GM21619 (cell line): ENCODE measurements around the gene KRTAP10-11.
"Not testable (repeated sequence)": the region's sequence is repeated elsewhere in the genome, so short reads cannot be mapped to it uniquely, and the experiment has no call there.

ENCODE experiments used
- ATAC-seq: cut with Tn5 transposase; IDR thresholded peaks from one replicate; pipeline ENCODE4 v1.9.1; 2021; ENCODE audit not compliant: unreplicated experiment

KRTAP10-11 gene

DNA sequence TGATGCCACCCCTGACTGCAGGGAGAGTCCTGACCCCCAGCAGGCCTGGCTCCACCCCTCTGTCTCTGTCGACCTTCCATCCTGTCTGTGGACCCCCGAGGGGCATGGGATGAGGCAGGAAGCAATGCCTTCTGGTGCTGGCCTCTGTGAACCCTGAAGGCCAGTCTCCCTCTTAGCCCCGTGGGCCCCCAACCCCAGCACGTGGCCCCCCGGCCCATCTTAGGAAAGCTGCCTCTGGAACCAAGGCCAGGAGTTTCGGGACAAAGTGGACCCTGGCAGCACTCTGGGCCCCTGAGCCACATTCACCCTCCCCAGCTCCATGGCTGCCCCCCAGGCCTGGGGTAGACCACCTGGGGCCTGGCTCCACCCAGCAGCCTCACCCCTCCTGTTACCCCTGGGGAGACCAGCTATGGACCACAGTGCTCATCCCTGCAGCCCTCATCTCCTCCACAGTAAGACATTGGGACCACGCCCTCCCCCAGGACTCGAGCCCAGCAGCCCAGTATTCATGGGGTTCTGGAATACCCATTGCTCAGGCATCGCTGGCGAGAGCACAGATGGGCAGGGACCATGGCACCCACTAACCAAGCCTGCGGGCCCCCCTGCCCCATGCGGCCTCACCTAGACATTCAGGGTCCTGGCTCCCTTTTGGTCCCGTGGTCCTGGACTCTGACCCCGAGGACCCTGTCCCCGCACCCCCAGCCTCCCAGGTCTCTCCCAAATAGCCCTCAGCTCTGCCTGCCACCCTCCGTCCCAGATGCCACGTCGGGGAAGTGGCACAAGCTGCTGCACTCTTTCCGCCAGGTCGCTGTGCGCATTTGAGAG lies 7.5 kb upstream of the KRTAP10-11 start:
- ATAC-seq, result not testable (repeated sequence)

DNA sequence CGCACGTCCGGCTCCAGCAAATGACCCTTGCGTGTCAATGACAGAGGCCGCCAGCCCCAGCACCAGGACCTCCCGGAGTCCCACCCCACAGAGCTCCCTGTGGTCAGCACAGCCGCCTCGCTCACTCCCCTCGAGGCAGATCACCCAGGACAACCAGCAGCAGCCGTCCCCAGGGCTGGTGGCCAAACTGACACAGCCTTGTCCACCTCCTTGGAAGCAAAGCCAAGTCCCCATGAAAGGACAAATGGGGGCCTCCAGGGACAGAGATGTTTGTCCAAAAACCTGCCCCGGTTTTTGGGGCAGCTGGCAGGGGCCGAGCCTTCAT lies 6.9 kb upstream of the KRTAP10-11 start:
- no peak for ATAC-seq

DNA sequence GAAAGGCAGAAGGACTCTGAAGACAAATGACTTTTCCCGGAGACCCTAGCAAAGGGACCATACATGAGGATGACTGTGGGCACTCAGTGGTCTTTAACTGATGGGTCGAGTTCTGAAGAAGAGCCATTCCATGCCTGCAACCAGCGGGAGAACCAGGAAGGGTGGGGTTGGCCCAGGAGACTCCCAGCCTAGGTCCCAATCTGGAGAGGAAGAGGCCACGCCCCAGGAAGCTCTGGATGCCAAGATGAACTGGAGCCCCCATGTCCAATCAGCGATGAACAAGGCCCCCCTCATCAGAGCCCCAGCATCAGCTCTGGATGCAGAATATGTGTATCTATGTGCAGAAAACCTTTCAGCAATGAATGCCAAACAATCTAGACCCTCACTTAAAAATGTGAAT lies 5.5 kb upstream of the KRTAP10-11 start:
- no peak for ATAC-seq

DNA sequence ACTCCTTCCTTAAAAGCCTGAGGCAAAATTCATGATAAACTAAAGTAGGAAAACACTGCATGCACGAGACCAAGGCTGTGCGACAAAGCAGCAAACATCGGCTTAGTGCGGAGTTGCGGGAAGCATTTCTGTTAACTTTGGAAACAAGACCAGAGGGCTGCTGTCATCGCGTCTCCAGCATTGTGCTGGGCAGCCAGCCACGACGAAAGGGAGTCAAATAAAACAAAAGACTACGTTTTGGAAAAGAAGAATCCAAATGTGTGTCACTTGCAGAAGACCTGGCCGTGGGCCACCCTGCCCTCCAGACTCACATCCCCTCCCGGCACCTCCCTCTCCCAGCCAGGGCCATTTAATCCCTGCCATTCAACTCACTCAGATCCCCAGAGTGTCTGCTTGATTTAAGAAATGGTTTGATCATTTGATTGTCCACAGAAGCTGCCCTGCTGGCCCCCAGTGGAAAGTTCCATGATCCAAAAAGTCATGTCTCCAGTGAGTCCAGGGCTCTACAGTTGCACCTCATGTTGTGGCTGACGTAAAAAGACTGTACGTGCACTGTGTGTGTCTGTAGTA lies 2.4 kb upstream of the KRTAP10-11 start:
- ATAC-seq, result no peak

DNA sequence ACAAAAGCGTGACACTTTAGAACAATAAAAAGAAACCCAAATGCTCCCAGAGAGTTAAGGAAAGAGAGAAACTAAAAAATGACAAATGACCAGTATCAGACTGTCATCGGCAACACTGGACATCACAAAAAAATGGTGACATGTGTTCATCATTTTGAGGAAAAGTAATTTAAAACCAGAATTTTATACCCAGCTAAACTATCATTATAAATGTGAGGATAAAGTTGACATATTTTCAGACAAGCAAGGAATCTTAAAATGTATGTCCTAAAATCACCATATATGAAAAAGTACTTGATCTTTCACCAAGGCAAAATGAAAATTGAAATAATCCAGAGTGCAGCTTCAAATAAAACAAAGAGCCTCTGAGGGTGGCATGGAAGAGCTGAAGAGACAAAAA lies 1.3 kb upstream of the KRTAP10-11 start:
- no peak for ATAC-seq

DNA sequence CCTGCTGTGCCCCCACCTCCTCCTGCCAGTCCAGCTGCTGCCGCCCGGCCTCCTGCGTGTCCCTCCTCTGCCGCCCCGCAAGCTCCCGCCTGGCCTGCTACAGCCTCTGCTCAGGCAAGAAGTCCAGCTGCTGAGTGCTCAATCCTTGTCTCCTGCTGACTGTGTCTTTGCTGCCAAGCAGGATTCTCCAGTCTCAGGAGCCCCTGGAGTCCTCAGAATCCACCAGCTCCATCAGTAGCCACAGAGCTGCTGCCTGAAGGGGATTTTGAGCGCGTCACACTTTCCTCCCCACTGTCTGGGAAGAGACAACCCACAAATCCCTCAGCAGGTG lies 973 bp downstream of the KRTAP10-11 start:
- ATAC-seq, result no peak

DNA sequence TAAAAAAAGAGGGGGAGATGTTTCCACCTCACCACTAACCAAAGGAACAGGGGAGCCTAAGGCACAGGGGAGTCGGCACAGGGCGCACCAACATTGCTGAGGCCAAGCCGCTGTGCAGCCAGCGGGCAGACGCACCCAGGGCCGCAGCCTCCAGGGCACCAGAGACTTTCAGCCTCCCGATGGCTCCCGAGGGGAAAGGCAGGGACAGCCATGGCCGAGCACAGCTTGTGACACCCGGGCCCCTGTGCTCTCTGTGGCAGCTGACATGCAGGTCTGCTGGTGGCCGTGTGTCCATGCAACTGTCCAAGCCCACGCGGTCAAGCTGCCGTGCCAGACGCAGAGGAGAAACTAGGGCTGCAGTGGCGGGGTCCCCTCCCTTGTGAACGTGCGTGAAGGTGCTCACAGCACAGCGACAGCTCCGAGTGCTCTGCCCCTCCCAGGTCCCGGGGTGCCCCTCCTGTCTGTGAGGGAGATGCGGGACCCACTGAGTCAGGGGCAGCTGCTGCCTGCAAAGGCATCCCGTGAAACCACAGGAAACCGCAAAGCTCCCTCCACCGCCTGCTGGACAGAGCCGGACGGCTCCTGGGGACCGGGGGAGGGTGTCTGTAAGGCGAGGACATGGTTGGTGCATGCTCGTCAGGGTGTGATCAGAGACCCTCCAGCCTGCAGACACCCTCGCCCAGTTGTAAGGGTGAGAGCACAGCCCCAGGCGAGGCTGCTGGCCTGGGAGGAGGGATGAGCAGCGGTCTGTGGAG lies 2.5 kb downstream of the KRTAP10-11 start:
- ATAC-seq, result no peak

DNA sequence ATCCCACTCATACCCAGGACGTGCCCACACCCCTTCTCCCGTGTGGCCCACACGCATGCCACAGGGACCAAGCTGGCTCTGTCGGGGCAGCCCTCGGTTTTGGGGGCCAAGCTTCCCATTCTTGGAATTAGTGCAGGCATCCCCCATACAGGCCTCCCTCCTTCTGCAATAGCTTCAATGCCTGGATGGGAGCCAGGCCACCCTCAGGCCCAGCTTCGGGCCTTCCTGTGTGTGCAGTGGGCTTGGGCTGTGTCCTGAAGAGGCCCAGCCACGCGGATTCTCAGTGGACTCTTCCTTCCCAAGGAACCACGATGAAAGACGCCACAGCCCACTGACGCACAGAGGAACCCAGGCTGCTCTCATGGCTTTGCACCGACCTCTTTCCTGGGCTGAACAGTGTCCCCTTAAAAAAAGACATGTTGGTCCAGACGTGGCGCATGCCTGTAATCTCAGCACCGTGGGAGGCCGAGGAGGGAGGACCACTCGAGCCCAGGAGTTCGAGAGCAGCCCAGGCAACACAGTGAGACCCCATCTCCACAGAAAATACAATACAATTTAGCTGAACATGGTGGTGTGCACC lies 3.4 kb downstream of the KRTAP10-11 start:
- ATAC-seq, result no peak

DNA sequence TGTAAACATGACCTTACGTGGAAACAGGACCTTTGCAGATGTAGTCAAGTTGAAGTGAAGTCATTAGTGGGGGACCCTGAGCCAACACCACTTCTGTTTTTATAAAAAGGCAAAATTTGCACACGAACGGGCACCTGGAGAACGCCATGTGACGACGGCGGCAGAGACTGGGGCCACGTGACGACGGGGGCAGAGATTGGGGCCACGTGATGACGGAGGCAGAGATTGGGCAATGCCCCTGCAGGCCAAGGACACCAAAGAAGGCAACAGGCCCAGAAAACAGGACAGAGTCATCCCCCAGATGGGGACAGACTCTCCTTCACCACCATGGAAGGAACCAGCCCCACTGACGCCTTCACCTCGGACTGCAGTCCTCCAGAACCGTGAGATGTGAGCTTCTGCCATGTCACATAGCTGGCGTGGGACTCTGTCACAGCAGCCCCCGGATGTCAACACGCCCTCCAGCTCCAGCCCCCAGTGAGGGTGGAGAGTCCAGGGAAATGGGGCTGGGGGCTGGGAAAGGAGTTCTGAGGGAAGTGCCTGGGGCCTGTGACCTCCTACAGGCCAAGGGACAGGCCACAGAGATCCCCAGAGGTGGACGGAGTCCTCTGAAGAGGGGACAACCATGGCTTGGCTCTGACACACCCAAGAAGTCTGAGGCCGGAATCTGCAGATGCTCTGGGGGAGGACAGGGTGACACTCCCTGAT lies 4.2 kb downstream of the KRTAP10-11 start:
- ATAC-seq, result no peak

DNA sequence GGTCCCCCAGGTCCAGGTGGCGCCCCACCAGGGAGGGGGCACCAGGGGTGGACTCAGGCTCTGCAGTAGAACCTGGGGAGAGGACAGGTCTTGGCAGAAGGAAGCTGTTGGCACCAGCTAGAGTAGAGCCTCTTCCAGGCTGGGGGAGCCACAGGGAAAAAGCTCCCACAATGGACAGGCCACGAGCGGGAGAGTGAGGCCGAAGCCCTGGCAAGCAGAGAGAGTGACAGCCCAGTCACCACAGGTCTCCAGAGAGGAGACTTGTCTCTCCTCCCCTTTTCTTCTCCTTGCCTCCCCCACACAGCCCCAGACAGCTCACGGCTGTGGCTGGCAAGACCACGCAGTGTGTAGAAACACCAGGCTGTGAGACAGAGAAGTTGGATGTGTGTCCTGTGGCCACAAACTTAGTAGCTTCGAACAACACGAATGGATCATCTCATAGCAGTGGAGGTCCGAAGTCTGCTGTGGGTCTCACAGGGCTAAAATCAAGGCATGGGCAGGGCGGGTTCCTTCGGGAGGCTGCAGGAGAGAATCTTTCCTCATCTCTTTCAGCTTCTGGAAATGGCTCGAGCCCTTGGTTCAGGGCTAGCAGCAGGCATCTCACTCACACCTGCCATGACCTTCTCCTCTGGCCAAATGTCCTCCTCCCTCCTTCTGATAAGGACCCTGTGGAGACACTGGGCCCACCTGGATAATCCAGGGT lies 4.9 kb downstream of the KRTAP10-11 start:
- ATAC-seq, result no peak

DNA sequence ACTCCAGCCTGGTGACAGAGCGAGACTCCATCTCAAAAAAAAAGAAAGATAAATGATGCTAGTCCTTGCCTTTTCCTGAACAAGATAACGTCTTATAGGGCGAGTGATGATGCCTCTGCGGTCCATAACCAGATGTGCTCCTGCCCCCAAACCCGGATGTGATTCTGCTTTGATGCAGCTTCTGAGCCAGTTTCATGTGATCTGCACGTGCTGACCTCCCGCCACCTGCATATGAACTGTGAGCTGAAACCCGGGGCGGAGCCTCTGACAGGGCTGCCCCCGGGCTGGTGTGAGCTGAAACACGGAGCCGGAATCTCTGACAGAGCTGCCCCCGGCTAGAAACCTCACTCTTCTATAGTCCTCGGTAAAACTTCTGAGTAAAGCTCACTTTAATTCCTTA lies 6.9 kb downstream of the KRTAP10-11 start:
- ATAC-seq, result no peak

DNA sequence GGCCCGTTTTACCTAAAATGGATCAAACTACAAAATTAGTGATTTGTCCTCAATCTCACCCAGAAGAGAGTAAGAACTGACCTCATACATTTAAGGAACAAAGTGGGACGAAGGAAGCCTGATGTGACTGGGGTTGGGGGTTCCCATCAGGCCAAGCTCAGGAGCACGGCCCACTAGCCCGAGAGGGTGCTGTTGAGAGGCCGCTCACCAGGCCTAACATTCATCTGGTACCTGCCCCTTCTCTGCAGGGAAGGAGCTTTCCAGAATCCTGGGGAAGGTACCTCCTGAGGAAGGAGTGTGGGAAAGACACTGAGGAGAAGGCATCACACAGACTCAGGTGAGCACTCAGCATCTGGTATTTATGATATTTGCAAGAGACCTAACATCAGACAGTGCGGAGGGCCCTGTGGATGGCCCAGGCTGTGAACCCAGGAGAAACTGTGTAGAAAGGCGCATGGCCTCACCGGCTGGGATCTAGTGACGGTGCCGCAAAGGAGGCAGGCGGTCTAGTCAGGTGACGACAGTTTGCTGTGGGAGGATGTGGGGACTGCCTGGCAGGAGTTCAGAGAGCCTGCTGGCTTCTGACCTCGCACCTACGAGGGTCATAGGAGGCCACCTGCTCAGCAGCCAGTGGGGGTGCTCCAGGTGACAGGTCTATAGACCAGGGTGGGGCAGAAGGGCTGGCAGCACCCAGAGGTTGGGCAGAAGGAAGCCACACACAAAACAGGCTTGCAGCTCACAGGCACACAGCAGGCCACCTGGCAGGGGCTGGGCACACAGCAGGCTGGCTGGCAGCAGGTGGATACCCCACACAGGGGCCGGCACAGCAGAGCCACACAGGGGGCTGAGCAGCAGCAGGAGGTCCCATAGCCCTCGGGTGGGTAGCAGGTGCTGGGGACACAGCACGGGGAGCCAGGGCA lies 7.7 kb downstream of the KRTAP10-11 start:
- ATAC-seq, result no peak

DNA sequence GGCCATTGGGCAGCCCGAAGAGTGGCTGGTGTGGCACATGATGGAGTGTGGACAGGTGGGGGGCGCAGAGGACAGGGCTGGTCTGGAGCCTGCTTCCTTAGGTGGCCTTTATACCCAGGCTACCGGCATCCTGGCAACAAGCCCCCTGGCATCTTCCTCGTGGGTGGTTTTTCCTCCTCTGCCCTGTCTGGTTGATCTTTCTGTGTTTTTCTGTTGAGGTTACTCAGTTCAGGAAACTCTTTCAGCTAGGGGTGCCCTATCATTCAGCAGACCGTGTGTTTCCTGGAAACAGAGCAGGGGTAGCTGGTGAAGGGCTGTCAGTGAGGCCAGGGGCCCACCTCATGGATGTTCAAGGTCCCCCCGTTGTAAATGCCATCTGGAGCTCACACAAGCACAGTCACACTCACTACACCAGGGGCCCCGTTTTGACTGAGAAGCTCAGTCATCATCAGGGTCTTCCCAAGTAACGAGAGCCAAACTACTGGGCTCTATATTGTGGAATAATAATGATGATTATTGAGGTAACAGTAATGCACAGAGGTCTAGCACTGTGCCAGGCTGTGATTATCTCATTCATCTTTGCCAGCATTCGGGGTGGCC lies 8.5 kb downstream of the KRTAP10-11 start, which contains the start of gene KRTAP12-4:
Gene KRTAP12-4, minus strand, starts transcription at position 84 of the 600 bp plus-strand sequence. Its CDS starts 45 bp downstream, at position 39.
- ATAC-seq, result no peak

DNA sequence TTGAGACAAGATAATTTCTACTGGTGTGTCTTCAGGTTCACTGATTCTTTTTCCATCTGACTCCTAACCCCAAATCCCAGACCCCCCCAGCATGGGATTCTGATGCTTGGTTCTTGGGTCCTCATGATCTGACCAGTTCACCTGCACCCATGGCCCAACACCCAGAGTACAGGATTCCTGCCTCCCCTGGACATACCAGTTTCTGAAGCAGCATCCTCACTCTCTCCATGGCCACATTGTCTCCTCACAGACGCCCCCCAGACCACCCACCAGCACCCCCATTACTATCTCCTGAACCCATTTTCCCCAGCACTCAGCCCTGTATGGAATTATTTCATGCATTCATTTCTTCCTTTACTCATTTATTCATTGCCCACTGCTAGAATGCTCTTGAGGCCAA lies 10.7 kb downstream of the KRTAP10-11 start:
- no peak for ATAC-seq

DNA sequence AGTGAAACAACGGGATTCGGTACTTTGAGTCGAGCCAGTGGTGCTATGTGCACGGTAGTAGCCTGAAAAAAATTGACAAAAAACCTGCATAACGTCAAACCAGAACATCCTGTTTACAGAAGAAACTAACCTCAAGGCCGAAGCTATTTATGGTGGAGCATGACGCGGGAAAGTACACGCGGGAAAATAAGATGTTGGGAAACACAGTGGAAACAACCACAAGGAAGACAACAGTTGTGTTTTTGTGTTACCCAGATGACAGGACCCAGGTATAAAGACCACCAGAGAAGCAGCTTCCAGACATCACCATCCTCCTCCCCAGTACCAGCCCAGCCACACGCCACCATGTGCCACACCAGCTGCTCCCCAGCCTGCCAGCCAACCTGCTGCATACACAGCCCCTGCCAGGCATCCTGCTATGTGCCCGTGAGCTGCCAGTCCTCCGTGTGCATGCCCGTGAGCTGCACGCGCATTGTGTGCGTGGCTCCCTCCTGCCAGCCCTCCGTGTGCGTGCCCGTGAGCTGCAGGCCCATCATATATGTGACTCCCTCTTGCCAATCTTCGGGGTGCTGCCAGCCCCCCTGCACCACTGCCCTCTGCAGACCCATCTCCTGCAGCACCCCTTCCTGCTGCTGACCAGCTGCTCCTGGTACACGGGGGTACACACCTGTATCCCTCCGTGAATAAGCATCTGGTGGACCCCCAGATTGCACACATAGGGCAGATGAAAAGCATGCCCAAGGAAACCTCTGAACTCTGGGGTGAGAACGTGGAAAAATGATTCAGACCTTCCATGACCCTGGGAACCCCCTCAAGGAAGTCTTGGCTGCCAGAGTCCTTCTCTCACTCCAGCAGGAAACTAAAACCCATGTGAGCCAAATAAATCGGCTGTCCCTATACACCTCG lies 11.7 kb downstream of the KRTAP10-11 start, which contains the start of gene KRTAP12-3:
Gene KRTAP12-3, plus strand, starts transcription at position 298 of the 906 bp plus-strand sequence. Its CDS starts 48 bp downstream, at position 346.
- ATAC-seq, result no peak

DNA sequence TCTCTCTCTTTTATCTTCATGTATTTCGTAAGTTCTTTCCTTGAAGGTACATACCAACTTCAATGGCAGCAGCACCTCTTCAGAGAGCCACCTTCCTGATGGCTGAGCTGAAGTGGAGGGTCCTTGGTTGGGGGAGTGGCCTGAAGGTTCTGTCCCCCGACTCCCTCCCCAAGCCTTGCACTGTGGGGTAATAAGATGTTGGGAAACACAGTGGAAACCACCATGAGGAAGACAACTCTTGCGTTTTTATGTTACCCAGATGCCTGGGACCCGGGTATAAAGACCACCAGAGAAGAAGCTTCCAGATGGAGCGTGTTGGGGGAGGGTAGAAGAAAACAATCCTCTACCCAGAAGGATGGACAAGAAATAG lies 12.3 kb downstream of the KRTAP10-11 start:
- ATAC-seq, result no peak

DNA sequence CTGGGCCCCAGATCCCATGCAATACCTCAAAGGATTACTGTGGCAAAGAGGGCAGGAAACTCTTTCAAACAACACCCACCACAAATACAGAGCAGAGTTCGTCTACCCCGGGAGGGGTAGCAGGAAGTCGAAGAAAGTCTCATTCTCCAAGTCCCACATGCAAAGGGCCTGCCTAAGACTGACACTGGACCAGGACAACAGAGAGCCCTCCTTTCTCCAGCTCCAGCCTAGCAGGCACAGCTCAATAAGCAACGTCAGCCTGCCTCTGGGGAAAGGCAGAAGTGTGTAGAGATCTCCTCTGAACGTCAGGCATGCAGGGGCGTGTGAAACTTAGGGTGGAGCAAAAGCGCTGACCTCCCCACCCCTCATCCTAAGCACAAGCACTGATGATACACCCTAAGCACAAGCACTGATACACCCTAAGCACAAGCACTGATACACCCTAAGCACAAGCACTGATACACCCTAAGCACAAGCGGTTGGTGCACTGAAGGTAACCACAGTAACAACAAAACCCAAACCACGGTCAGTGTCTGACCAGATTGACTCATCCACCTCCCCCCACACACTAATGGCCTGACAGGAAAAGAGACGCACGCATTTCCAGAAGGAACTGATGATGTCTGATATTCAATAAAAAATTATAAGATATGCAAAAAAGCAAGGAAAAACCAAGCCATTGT lies 12.8 kb downstream of the KRTAP10-11 start:
- no peak for ATAC-seq
